Testis (tissue), 2 donors: ENCODE data around the gene TMEM198.

ENCODE experiments used
- POLR2A ChIP-seq: fragments of 450-650 bp; IDR thresholded peaks from one replicate; pipeline ENCODE4 v1.6.1; 2017; ENCODE audit warnings: antibody characterized with exemption, mild to moderate bottlenecking, moderate library complexity
- TF ChIP-seq, protein P1 (sequence below), 3 experiments: fragments of 450-650 bp in 2 of 3; fragments of 200-600 bp in 1 of 3; sonication (generic) in 1 of 3; IDR thresholded peaks; one replicate each; pipeline ENCODE4 v1.5.1; 2016 to 2019; ENCODE audit warnings: antibody characterized with exemption in 3 of 3, mild to moderate bottlenecking in 2 of 3, moderate library complexity in 1 of 3

- TF ChIP-seq, protein P1, sequence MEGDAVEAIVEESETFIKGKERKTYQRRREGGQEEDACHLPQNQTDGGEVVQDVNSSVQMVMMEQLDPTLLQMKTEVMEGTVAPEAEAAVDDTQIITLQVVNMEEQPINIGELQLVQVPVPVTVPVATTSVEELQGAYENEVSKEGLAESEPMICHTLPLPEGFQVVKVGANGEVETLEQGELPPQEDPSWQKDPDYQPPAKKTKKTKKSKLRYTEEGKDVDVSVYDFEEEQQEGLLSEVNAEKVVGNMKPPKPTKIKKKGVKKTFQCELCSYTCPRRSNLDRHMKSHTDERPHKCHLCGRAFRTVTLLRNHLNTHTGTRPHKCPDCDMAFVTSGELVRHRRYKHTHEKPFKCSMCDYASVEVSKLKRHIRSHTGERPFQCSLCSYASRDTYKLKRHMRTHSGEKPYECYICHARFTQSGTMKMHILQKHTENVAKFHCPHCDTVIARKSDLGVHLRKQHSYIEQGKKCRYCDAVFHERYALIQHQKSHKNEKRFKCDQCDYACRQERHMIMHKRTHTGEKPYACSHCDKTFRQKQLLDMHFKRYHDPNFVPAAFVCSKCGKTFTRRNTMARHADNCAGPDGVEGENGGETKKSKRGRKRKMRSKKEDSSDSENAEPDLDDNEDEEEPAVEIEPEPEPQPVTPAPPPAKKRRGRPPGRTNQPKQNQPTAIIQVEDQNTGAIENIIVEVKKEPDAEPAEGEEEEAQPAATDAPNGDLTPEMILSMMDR (IDR thresholded peaks at IDR 0.05) = no peak
- TF ChIP-seq POLR2A = no peak
These were observed 5.2 kb downstream of the TMEM198 start for GRCh38 chr2:219548990-219549389.
